ENCODE measurements around the gene CRACR2A.

CRACR2A gene

DNA sequence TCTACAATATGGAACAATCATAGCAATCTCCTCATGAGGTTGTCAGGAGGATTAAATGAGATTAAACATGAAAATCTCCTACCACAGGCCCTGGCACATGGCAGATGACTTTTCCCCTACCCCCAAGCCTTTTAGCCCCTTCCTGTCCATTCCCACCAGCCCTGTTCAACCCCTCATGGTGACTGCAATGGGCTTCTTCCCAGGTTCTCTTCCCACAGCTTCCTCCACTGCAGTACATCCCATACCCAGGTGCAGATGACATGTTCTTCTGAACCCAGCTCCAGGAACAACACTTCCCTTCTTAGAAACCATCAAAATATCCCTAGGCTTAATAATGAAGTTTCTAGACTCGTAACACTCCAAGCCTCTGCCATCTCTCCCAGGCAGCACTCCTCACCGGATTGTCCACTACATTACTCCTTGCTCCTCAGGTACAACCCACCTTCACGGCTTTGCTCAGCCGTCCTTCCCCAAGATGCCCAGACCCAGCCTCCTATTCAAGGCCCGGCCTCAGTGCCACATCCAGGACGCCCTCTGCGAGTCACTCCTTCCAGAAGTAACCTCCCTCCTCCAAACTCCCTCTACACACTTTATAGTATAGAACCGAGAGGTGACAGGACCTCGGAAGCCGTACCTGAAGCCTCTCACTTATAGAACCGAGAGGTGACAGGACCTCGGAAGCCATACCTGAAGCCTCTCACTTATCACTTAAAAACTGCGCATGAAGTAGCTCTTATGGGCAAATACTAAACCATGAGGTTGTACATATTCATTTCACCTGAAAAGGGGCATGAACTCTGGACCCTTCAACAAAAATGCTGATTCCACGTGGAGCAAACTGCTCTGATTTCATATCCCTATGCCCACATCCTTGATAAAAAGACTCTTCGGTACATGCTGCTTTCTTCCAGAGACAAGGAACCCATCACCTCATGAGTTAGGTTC, 1.5 kb downstream of the CRACR2A start:
- DNase-seq, result no peak

DNA sequence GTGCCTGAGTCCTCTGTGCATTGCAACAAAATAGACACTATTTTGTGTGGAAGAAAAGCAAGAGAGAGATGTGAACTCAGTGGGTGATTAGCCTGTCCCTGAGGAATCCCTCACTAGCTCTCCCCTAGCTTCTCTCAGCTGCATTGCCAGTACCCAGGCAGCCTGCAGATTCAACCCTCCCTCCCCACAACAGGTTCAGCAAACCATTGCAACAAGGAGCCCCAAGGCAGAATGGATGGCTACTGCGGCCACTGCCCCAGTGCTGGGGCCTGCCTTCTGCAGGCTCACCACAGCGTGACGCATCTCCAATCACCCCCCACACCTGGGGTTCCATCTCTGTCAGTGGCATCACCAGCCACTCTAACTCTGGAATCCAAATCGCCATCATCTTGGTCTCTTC, 2.3 kb downstream of the CRACR2A start:
- no peak for DNase-seq

- DNase-seq, result no peak
Measured at GRCh38 chr12:3748620-3749019, 4.3 kb downstream of the CRACR2A start.

- no peak for DNase-seq
Measured at GRCh38 chr12:3747976-3748619, 4.8 kb downstream of the CRACR2A start.

DNA sequence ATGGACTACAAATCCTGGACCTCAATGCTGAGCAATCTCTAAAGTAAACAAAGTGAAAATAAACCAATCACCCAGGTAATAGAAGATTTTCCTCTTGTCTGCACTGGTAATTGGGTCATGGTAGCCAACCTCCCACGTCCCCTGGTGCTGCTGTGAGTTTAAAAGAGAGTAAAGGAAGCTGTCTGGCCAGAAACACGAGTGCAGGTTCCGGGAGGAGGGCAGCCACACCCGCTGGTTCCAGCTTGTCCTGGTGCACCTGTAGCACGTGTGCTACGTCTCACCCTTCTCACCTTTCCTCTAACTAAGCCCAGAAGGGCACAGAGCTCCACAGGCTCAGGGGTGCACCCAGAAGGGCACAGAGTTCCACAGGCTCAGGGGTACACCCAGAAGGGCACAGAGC, 5.4 kb downstream of the CRACR2A start:
- no peak for DNase-seq

DNA sequence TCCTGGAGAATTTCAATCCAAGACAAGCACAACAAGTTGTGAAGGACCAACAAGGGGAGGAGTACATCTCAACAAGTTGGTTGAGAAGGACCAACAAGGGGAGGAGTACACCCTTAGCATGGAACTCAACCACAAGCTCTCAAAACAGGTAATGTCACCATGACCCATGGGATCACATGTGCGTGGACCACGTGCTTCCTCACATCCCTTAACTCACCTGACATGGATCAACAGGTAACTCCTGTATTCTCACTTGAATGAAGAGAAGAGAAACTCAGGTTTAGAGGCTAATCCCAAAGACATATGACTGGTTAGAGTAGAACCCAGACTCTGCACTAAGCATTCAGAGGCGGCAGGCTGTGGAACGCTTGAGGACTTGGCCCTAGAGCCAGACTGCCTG, 6.2 kb downstream of the CRACR2A start:
- no peak for DNase-seq

DNA sequence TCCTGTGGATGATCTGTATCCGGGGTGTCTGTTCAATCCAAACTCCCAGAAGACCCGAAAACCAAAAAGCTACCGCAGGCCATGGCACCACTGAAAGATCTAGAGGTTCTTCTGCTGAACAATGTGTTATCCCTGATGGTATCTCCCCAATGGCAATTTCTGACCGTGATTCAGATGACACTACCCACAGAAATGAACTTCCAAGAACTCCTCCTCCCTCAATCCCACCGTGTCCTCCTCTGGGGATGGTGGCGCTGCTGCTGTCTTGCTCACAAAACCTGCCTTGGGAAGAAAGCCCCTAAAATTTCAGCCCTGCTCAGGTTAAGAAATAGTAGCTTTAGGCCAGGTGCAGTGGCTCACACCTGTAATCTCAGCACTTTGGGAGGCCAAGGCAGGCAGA, 7.8 kb downstream of the CRACR2A start:
- DNase-seq, result no peak

DNA sequence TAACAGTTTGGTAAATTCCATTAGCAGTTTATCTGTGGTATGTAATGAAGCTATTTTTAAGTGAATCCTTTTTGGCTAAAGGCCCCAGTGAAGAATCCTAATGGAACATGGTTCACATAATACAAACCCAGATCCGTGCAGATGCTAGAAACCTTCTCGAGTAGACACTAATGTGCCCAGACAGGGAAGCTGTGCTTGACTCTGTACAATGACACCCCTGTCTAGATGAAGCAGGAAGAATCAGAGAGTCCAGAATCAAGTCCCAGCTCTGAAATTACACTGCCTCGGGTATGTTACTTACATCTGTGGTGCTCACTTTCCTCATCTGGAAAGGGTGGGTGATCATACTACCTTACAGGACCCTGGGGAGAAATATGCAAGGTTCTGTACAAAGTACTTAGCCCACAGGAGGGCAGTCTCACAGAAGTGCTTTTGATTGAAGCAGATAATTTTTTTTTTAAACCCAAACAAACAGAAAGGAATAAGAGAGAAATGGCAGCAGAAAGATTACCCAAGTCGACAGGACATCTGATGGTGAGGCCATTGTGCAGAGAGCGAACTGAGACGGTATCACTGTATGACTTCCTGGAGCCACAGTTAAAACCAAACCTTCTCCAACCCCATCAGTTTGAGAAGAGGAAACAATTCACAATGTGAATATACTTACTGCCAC, 8.5 kb downstream of the CRACR2A start:
- no peak for DNase-seq

DNA sequence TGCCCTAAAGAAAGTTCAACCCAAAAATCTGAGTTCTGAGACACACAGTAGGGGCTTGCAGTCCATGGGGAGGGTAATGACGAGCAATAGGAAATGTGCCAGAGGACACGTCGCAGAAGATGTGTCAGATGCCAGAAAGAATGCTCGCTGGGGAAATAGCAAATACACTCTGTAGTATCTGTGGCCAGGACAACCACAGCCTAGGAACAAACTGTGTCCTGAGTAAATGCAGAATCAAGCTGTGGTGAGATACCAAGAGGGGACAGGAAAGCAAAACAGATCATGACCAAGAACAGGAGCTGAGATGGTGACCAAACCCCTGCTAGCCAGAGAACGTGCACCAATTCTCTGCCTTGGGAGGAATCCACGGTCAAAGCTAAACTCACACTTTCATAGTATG, 9.1 kb downstream of the CRACR2A start:
- DNase-seq, result no peak

DNA sequence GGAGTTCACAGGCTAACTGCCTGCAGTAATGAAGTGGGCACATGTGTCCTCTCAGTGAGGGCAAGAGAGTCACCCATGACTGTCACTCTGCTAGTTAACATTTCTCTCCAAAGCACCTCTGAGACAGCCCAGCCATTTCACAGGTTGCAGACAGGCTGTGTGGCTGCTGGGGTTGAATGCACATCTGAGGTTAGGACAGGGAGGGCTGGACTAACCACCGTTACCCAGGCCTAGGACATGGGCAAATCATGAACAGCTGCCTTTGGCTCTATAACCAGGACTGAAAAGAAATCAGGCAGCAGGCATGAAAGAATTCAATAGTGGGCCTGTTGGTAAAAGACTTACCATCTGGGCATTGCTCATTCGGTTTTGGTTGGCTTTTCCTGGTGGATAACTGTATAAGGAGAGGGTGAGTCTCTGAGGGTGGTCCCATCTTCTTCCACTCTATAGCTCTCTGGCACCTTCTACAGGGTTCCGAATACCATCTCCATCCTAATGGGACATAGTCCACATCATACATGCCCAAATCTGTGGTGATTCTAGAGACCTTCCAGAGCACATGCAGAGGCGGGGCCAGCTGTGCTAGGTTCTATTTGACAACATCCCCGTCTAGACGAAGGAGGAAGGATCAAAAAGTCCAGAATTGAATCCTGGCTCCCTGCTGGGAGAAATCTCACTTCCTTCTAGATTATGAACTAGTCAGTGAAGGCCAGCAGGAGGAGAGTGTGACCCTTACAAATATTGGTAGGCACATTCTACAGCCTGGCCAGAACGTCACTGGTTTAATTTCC, 10.8 kb downstream of the CRACR2A start:
- no peak for DNase-seq

DNA sequence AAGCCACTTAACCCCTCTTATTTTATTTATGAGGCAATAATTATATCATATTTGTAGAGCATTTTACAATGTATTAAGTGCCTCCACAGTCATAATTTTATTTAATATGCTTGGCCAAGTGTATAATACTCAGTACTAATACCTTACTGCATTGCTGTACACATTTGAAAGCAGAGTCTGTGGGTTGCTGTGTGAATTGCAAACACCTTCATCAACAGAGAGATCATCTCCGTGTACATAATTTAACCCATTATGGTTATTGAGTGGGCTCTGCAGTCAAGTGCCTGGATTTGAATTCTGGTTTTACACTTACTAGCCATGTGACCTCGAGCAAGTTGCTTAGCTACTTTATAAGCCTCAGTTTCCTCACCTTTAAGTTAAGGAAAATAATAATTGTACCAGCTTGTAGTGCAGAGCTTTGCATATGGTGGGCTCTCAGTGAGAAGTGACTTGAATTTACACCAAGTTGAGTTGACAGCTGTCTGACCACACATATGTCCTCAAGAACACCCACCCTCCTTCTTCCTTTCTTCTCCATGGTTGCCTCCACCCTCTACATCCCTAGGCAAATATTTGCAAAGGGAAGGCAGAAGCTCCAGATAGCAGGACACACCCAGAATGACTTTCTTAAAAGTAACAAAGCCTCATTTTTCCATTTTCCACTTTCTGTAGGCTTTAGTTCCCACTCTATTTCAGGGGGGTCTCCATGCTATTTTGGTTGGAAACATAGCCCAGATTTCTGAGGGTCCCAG, 12.3 kb downstream of the CRACR2A start:
- DNase-seq, result no peak

GRCh38 chr12:3735432-3735831, 17.5 kb downstream of the CRACR2A start:
- DNase-seq, result no peak

DNA sequence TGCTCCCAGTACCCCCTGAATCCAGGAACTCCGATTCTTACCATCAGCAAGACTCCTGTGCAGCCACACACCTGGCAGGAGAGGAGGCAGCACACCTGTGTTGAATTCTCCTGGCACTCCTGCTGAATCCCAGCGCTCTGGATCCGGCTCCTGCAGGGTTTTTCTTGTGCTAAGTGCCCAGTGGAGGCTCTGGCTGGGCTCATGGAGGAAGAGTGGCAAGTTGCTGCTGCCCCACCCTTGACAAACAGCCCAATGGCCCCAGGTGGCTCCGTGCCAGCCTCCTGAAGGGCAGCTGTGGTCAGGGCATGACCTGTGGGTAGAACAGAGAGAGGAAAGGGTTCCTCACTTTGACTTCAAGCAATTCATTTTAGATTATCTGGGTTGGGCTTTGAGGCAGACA, 20.0 kb downstream of the CRACR2A start:
- no peak for DNase-seq

DNA sequence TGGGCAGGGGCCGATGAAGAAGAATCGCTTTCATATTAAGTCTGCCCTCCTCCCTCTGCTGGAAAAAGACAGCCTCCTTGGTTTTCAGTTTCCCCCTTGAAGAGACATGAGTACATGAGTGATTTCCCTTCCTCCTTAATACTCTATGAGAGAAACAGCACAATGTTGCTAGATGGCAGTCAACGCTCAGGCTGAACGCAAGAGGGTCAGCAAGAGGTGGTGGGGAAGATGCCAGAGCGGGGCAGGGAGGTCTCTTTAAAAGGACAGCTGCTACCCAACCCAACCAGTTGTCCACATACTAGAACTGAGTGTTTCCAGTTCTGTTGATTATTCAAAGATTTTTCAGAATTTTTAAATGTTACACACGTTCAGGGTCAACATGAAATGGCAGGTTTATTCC, 22.8 kb downstream of the CRACR2A start:
- no peak for DNase-seq

DNA sequence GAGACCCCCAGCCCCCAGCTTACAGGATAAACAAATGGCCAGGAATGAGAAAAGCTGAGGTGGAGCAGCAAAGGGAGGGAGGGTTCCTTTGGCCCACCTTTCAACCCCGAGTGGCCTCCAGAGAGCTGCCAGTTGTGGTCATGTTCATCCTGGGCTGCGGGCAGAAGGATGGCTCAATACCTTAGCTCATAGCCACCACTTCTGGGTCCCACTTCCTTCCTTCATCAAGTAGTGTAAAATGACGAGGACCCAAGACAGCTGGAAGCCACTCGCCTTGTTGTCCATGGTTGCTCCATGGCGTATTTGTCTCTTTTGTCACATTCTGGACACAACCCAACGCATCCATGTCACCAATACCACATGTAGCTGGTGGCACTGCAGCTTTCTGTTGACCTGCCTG, 24.2 kb downstream of the CRACR2A start:
- DNase-seq, result no peak

DNA sequence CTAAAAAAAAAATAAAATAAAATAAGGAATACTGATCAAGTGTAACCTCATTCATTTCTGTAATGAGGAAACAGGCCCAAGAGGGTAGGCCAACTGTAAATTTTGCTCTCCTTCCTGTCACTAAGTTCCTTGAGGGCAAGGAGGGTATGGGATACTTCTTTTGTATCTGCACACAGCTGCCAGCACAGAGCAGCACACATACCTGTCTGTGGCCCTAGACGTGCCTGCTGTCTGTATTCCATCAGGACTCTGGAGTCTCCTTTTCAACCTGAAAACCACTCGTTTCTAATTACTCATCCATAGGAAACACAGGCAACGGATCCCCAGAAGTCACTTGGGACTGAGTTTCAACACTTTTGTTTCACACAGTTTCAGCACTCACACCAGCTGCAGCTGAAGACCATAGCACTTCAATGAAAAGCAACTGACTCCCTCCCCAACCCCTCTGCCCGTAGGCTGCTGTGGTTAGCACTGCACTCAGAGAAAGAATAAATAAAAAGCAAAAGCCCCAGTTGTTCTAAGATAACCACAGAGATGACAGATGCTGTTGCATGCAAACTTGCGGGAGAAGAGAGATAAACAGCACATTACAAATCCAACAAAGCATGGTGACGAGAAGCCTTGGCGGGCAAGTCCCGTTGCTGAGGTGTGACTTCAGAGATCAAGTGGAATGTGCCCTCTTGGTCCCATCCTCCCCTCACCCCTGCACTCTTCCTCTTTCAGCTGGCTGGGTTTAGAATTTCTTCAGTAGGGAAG, 24.9 kb downstream of the CRACR2A start:
- no peak for DNase-seq

- no peak for DNase-seq
Measured at GRCh38 chr12:3727354-3727753, 25.6 kb downstream of the CRACR2A start.

DNA sequence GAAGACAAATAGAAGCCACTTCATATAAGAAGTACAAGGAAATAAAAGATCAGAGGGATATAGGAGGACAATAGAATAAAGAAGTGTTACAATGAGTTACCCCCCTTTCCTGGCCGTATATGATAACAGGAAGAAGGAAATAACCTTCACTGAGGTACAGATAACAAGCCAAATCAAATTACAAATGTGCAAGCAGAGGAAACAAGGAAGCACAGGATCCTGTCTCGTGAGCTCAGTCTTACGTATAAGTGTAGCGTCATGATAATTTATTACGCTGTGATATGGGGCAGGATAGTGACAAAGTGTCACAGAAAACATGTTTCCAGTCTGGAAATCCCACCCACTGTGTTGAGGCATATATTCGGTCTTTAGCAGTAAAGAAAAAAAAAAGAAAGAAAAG, 26.5 kb downstream of the CRACR2A start:
- DNase-seq, result no peak

DNA sequence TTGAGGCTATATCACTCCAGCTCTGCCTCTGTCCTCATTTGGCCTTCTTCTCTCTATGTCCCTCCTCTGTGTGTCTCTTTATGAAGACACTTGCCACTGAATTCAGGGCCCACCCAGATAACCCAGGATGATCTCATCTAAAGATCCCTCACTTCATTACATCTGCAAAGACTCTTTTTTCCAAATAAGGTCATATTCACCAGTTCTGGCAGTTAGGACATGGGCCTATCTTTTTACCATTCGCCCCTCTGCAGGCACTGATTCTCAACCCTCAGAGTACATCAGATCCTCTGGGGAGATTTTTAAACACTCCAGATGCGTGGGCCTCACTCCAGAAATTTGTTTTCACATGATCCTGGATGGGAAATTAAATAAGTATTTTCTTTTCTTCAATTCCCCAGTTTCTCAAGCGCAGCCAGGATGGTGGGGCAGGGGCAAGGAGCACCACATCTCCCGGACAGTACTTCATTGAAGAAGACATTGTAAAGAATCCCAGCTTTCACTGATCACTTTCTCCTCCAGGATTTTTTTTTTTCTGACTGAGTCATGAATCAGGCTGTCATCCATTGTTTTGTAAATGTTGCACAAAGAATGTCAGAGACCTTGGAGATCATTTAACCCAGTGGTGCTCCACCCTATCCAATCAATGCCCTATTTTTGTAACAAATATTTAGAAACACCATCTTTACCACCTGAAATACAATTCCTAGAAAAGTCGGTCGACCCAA, 27.4 kb downstream of the CRACR2A start:
- DNase-seq, result no peak

- DNase-seq, result no peak
Measured at GRCh38 chr12:3723916-3724805, 28.7 kb downstream of the CRACR2A start.

All from NCI-H1105 treated with DMSO at 0.1 percent for 48 hours (cell line).